SIG-M5 treated with dmso at 0.1 percent for 504 hours (cell line): ENCODE measurements around the gene NACAD.
A peak's percentile ranks its signal among the peaks of the same experiment; 100 is the strongest.

Experiments used
- DNase-seq: peaks from one replicate; lab custom pipeline; 2025; ENCODE audit not compliant: unreplicated experiment; lab: John Stamatoyannopoulos, UW

NACAD gene

GRCh38 chr7:45088821-45089340, at the start of gene NACAD:
Gene NACAD (minus strand): TSS chr7:45088969. CDS start chr7:45088894, 75 bp downstream.
- no peak for DNase-seq

GRCh38 chr7:45136106-45137060, 47.6 kb upstream of the NACAD start:
- DNase-seq: peak; percentile 84

GRCh38 chr7:45133877-45134276, 45.1 kb upstream of the NACAD start:
- DNase-seq: no peak

DNA sequence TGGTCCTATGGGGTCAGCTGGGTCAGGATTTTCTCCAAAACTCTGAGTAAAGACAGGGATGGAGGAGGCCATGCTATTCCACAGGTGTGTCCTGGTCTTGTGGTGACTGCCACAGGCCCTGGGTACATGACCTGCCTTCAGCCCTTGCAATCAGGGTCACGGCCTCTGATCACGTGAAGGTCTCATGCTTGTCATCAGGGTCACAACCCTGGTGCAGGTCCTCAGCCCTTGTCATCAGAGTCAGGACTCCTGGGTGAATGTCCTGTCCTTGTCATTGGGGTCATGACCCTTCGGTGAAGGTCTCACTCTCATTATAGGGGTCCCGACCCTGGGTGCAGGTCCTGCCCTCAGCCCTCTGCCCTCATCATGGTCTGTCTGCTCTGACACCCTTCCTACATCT, 44.6 kb upstream of the NACAD start:
- no peak for DNase-seq

GRCh38 chr7:45132708-45133320, 44.0 kb upstream of the NACAD start:
- peak; percentile 33 for DNase-seq

- no peak for DNase-seq
These were observed 43.1 kb upstream of the NACAD start for GRCh38 chr7:45131891-45132290.

GRCh38 chr7:45130910-45131309, 42.1 kb upstream of the NACAD start:
- no peak for DNase-seq

GRCh38 chr7:45129906-45130305, 41.1 kb upstream of the NACAD start:
- no peak for DNase-seq

- no peak for DNase-seq
These were observed 40.5 kb upstream of the NACAD start for GRCh38 chr7:45129181-45129800.

DNA sequence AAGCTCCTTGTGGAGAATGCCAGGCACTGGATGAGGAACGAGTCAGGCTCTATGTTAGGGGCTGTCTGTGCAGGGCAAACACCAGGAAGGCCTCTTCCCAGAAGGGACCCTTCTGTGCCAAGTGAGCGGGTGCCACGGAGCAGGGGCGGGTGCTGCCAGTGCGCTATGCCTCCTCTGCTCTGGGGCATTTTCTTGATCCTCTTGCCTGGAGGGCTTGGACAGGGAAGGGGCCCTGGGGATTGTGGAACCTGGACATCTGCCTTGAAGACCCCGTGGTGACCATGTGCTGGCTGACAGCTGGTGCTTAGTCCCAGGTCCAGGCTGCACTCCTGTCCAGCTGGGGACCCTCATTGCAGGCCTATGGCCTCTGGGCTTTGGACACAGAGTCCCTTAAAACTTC, 38.2 kb upstream of the NACAD start:
- no peak for DNase-seq

GRCh38 chr7:45126201-45126600, 37.4 kb upstream of the NACAD start:
- DNase-seq: no peak

DNA sequence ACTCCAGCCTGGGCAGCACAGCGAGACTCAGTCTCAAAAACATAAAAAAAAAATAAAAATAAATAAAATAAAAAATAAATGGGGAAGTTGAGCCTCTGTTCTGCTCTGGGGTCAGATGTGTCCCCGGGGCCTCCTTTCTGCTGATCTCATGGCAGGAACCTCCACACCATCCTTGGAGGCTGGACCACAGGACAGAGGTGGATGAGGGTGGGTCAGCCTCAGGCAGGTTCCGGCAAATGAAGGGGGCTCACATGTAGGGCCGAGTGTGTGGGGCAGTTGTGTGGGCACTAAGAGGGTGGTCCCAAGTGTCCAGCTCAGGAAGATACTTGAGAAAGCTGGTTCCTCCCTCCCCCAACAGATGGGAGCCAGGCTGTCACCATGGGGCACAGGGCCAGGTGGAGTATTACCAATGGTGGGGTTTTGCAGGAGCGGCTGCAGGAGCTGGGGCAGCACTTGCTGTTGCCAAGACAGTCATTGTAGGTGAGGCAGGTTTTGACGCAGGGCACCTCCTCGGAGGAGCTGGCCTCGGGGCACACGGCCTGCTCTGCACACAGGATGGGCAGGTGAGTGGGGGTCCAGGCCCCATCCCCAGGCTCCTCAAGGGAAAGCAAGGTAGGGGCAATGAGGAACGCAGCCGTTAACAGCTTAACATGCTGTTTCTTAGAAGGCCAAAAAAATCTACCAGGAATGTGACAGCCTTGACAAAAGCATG, 36.6 kb upstream of the NACAD start:
- no peak for DNase-seq

GRCh38 chr7:45123913-45124710, 35.3 kb upstream of the NACAD start:
- DNase-seq: no peak

DNA sequence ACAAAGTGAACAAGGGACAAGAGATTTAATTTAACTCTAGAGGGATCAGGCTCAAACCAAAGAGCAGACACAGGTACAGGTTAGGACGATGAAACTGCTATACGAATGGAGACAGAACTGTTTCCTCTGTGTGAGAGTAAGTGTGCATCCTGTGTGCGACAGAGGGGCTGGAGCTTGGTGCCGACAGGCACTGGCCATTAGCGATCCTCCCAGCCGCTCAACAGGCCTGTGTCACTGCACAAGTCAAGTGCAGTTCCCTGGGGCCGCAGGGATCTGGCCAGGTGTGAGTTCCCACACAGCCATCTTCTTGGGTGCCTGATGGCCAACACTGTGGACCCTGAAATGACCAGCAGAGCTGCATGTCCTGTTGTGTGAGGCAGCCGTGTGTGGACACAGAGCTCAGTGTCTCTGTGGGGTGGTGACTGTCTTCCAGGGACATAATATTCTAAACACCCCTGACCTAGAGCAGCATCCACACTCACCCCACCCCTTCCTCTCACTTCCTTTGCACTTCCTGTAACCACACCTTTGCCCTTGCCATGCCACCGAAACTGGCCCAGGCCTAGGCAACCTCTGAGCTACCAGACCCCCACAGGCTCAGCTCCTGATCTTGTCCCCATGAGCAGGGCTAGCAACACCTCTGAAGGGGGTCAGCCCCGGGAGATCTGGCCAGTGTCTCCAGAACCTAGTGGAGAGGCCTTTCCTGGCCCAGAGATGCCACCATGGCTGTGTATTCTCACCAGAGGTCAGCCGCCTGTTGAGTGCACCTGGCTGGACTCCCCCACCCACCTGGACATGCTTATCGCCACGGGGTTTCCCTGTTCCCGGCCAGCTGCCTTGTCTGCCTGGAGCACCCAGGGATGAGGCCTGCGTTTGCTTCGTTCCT, 34.4 kb upstream of the NACAD start:
- no peak for DNase-seq

GRCh38 chr7:45119550-45119949, 30.8 kb upstream of the NACAD start:
- DNase-seq: no peak

- DNase-seq: no peak
These were observed 30.1 kb upstream of the NACAD start for GRCh38 chr7:45118889-45119331.

DNA sequence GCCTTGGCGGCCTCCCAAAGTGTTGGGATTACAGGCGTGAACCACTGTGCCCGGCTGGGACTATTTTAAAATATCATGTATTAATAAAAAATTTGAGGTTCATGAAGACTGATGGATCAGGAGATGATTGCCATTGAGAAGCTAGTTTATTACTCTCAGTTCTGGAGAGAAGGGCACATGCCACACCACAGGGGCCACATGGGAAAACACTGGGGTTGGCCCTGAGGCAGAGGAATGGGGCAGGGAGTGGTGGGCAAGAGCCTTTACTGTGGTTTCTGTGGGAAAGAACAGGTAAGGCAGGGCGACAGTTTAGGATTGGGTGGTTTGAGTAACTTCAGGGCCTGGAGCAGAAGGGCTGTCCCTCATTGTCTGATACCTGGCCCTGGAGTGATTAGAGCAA, 29.5 kb upstream of the NACAD start:
- DNase-seq: no peak

- no peak for DNase-seq
These were observed 28.8 kb upstream of the NACAD start for GRCh38 chr7:45117582-45117981.

DNA sequence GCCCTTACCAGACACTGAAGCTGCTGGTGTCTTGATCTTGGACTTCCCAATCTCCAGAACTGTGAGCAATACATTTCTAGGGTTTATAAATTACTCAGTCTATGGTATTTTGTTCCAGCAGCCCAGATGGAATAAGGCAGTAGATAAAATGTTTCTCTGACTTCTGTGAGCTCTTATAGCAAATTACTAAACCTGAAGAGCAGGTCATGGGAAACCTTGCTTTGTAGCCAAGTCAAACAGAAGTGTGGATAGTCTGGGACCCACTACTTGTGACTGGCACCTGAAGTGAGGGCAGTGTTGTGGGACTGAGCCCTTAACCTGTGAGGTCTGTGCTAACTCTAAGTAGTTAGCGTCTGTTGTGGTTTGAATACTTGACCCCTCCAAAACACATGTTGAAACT, 27.3 kb upstream of the NACAD start:
- DNase-seq: no peak
